Gastrocnemius medialis (tissue), 4 donors: ENCODE data around the gene FAM3C.

Experiments used
- CTCF ChIP-seq, 5 experiments: fragments of 450-650 bp in 3 of 5; fragments of 200-600 bp in 2 of 5; sonication (generic) in 2 of 5; IDR thresholded peaks in 4 of 5; conservative IDR thresholded peaks in 1 of 5; 1 replicate in 4 of 5; 2 replicates in 1 of 5; pipeline ENCODE4 v1.5.1; 2016 to 2019; ENCODE audit warnings: antibody characterized with exemption in 5 of 5, mild to moderate bottlenecking in 3 of 5, moderate library complexity in 3 of 5
- POLR2A ChIP-seq, 2 donors: fragments of 450-650 bp; IDR thresholded peaks; one replicate each; pipeline ENCODE4 v1.6.1; 2017; ENCODE audit warnings: antibody characterized with exemption in 2 of 2, mild to moderate bottlenecking in 2 of 2, moderate library complexity in 2 of 2

GRCh38 chr7:121433775-121434174, 37.7 kb upstream of the FAM3C start:
- TF ChIP-seq CTCF (IDR thresholded peaks at IDR 0.05 in 4 of 5, conservative IDR thresholded peaks at IDR 0.05 in 1 of 5) (no peak), POLR2A (IDR thresholded peaks at IDR 0.05) (no peak)
